ENCODE data around the gene ASTL.

ASTL gene

DNA sequence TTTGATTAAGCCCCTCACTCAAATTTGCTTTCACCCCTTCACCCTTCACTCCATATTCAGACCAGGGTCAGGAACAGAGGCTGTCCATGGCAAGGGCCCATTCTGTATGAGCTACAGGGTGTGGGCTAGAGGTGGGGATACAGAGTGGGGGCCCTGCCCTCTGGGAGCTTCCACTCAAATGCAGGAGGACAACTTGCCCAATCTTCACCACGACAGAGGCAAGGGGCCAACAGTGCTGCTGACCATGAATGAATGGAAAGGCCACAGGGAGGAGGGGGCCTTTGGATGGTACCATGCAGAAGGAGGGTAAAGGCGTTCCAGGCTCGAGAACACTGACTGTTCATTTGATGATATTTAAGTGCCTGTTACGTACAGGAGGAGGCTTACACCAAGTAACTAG is 44.8 kb downstream of the ASTL start:
- H3K4me3 ChIP-seq (ENCODE audit: low read depth, low read length): no peak overlapping the region
- TF ChIP-seq, protein P1, sequence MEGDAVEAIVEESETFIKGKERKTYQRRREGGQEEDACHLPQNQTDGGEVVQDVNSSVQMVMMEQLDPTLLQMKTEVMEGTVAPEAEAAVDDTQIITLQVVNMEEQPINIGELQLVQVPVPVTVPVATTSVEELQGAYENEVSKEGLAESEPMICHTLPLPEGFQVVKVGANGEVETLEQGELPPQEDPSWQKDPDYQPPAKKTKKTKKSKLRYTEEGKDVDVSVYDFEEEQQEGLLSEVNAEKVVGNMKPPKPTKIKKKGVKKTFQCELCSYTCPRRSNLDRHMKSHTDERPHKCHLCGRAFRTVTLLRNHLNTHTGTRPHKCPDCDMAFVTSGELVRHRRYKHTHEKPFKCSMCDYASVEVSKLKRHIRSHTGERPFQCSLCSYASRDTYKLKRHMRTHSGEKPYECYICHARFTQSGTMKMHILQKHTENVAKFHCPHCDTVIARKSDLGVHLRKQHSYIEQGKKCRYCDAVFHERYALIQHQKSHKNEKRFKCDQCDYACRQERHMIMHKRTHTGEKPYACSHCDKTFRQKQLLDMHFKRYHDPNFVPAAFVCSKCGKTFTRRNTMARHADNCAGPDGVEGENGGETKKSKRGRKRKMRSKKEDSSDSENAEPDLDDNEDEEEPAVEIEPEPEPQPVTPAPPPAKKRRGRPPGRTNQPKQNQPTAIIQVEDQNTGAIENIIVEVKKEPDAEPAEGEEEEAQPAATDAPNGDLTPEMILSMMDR (IDR thresholded peaks at IDR 0.05; ENCODE audit: borderline replicate concordance, insufficient read depth, low read depth, low read length): no peak

DNA sequence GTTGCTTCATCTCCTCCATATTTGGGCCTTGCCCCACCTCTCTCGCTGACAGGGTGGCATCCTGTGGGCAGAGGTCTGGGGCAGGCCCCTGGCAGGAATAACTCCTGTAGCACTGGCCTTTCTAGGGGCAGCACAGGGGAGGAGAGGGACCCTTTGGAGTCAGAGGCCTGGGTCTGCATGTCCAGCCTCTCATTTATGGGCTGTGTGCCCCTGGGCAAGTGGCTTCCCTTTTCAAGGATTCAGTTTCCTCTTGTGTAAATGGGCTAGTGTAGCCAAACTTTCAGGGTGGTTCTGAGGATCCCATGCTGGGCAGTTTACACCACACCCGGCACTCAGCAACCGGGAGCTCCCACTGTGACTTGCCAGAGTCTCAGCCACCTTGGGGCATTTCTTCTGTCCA is 45.4 kb downstream of the ASTL start:
- no peak overlapping the region for H3K4me3 ChIP-seq (ENCODE audit: low read depth, low read length)
- TF ChIP-seq, protein P1 (IDR thresholded peaks at IDR 0.05; ENCODE audit: borderline replicate concordance, insufficient read depth, low read depth, low read length): no peak

DNA sequence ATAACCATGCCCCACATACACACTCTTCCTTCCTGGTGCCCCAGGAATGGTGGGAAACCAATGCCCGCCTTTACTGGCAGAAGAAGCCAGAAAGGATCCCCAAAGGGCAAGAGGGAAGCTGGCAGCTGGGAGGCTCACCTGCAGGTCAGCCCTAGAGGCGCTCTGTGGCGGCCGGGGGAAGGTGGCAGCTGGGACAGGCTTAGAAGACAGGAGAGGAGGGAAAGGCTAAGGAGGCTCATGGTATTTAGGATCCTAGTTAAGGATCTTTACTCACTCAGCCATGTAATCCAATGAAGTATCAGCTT is 45.8 kb downstream of the ASTL start:
- H3K4me3 ChIP-seq (ENCODE audit: low read depth, low read length): no peak overlapping the region
- TF ChIP-seq, protein P1 (IDR thresholded peaks at IDR 0.05; ENCODE audit: borderline replicate concordance, insufficient read depth, low read depth, low read length): no peak

DNA sequence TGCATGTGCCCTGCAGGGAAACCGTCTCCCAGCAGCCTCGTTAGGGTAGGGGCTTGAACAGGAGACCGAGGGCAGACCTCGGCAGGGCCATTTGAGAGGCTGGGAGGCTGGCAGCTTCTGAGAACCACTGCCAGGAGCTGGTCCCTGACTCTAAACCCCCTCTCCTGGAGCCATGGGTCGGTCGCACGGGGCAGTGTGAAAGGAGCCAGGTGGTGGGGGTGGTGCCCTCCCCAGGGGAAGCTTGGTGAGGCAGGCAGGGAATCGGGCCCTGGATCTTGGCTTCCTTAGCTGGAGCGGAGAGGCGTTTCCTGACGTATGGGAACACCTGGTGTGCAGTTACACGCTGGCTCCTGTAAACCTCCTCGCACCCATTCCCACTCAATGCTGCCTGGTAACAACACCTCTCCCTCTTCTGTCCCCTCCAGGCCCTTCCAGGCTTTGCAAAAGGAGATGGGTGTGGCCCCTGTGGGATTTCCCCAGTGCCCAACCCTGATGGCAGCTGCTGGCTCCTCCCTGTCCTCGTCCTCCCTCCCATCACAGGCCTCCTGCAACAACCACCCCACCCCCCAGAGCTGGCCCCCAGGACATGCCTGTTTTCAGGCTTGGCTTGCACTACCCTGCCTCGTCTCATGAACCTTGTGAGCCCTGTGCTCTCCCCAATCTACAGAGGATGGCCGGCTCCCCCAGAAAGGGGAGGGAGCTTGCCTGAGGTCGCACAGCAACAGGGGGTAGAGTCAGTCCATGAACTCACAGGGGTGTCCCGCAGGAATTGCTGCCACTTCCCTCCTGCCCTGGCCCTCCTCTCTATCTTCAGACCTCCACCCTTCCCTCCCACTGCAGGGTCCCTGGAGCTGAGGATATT is 46.4 kb downstream of the ASTL start:
- no peak overlapping the region for H3K4me3 ChIP-seq (ENCODE audit: low read depth, low read length)
- TF ChIP-seq, protein P1 (IDR thresholded peaks at IDR 0.05; ENCODE audit: borderline replicate concordance, insufficient read depth, low read depth, low read length): no peak

DNA sequence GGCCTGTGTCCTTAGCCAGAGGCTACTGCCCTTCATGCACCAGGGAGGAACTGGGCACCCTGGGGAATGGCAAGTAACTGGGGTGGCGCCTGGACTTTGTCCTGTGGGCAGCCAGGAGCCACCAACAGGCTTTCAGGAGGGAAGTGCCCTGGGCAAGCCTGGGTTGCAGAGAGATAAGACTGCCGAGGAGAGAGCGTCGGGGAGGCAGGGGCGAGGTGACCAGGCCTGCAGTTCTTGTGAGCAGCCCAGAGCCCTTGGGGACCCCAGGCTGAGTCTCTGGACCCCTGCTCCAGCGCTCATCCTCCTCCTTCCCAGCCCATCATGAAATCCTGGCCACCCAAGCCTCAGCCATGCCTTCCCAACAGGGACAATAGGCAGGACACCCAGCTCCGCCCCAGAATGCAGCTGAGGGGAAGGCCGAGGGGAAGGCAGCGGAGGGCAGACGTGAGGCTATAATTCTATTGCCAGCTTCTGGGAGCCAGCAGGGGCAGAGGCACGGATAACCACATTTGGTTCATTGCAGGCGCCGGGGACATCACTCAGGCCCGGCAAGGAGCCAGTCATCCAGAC is 47.1 kb downstream of the ASTL start:
- TF ChIP-seq, protein P1 (IDR thresholded peaks at IDR 0.05; ENCODE audit: borderline replicate concordance, insufficient read depth, low read depth, low read length): no peak
- no peak overlapping the region for H3K4me3 ChIP-seq (ENCODE audit: low read depth, low read length)

DNA sequence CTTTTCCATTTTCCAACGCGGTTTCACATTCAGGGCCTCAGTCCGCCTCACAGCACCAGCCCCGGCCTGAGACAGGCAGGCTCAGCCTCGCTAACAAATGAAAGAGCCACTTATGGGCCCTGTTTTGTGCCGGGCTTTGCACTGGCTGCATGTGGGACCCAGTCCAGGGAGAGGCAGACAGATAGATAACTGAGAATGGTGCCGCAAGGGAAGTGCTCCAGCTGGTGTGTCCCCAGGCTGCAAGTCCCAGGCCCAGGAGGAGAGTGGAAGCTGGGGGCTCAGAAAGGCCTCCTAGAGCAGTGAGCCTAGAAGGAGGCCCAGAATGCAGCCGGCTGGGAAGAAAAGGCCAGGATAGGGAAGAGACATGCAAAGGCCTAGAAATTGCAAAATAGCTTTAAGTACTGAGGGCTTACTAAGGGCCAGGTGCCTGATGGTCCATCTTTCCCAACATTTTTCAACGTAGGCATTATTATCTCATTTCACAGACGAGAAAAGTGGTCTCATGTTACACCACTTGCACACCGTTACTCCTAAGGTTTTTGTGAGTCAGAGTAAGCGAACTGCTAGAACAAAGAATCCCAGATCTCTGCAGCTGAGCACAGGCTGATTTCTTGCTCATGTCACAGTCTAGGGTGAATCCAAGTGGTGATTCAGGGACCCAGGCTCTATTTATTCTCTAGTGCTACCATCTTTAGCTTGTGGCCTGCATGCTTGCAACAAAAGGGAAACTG is 47.9 kb downstream of the ASTL start:
- TF ChIP-seq, protein P1 (IDR thresholded peaks at IDR 0.05; ENCODE audit: borderline replicate concordance, insufficient read depth, low read depth, low read length): no peak
- H3K4me3 ChIP-seq (ENCODE audit: low read depth, low read length): no peak overlapping the region
